ENCODE data around the gene SPDYE16. TPM values are rescaled to one million over a fixed set of nuclear protein-coding genes. Genes with fewer than 3 reads are reported as not detected.
A peak's percentile ranks its signal among the peaks of the same experiment; 100 is the strongest.
"Not testable (repeated sequence)": the region's sequence is repeated elsewhere in the genome, so short reads cannot be mapped to it uniquely, and the experiment has no call there.

Gene SPDYE16
- total RNA-seq, 2 experiments from 2014 or later, result 0.21 to 0.88 TPM

DNA sequence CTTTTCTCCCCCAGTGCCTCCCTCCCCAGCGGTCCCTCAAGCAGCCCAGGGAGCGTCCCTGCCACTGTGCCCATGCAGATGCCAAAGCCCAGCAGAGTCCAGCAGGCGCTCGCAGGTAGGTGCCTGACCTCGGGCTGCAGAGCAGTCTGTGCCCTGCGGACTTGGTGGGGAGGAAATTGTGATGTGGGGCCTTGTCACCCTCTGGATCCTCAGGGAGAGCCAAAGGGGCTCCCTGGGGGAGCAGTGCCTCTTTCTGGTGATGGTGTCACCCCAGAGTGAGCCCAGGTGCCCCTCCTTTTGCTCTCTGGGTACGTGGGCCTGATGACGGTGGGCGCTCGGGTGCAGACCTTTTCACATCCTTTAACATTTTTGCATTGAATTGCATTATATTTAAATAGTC lies 51.0 kb downstream of the SPDYE16 start:
- H2AFZ ChIP-seq (ENCODE audit: low read length); CTCF ChIA-PET (ENCODE audit: unreplicated experiment); POLR2A ChIA-PET; H4K20me1 ChIP-seq (ENCODE audit: insufficient read depth, low read length); H3K9me2 ChIP-seq (ENCODE audit: insufficient read depth, low read length); BruUV-seq (replicated peaks); H3K4me2 ChIP-seq (ENCODE audit: low read length); intact Hi-C loops (cut with micrococcal nuclease; ENCODE audit: unreplicated experiment); H3K4me1 ChIP-seq (ENCODE audit: insufficient read depth, low read length, poor library complexity, severe bottlenecking); H3K4me3 ChIP-seq (ENCODE audit: low read depth, low read length, poor library complexity, severe bottlenecking); H3K9me3 ChIP-seq (ENCODE audit: low read length); DNase-seq (ENCODE audit: low spot score); H3K36me3 ChIP-seq (ENCODE audit: insufficient read depth, low read length); H3K27ac ChIP-seq (ENCODE audit: low read depth, low read length, poor library complexity, severe bottlenecking); H3K79me2 ChIP-seq (ENCODE audit: insufficient read depth, low read depth, low read length): not testable (repeated sequence)

DNA sequence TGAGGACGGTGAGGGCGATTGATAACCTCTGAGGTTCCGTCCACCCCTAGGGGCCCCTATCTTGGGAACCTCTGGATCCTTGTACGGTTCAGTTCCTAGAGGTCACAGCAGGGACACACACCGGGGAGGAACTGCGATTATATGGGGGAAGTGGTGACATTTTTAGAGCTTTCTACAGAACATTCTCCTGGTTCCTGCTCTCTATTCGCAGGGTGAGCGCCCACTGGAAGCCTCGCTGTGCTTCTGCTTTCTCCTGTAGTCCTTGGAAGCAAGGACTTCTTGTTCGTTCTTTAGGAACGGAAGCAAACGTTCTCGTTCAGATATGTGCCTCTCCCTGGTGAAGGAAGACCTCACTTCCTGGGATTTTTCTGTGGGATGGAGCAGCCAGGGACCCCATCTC lies 55.1 kb downstream of the SPDYE16 start:
- BruUV-seq (replicated peaks); POLR2A ChIA-PET; H3K4me2 ChIP-seq (ENCODE audit: low read length); H3K79me2 ChIP-seq (ENCODE audit: insufficient read depth, low read depth, low read length); H2AFZ ChIP-seq (ENCODE audit: low read length); CTCF ChIA-PET (ENCODE audit: unreplicated experiment); H4K20me1 ChIP-seq (ENCODE audit: insufficient read depth, low read length); H3K36me3 ChIP-seq (ENCODE audit: insufficient read depth, low read length); DNase-seq (ENCODE audit: low spot score); H3K27ac ChIP-seq (ENCODE audit: low read depth, low read length, poor library complexity, severe bottlenecking); H3K9me3 ChIP-seq (ENCODE audit: low read length); H3K4me1 ChIP-seq (ENCODE audit: insufficient read depth, low read length, poor library complexity, severe bottlenecking); H3K9me2 ChIP-seq (ENCODE audit: insufficient read depth, low read length); H3K4me3 ChIP-seq (ENCODE audit: low read depth, low read length, poor library complexity, severe bottlenecking); intact Hi-C loops (cut with micrococcal nuclease; ENCODE audit: unreplicated experiment): not testable (repeated sequence)

DNA sequence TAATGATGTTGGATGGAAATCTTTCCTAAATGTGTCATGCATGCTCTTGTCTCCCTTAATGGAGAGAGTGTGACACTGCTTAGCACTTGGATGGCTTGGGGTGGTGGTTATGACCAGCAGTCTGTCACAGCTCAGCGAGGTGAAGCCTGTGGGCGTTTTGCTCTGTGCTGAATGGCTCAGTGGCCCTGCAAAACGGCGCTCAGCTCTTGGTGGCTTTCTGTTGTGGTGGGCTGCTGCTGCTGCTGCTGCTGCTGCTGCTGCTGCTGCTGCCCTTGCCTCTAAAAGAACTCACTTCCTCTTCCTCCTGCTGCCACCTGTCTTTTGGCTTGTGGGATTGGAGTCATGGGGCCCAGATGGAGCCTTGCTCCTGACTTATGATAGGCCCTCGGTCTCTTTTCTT lies 56.5 kb downstream of the SPDYE16 start:
- POLR2A ChIA-PET; H3K79me2 ChIP-seq (ENCODE audit: insufficient read depth, low read depth, low read length); H2AFZ ChIP-seq (ENCODE audit: low read length); intact Hi-C loops (cut with micrococcal nuclease; ENCODE audit: unreplicated experiment); H4K20me1 ChIP-seq (ENCODE audit: insufficient read depth, low read length); H3K9me2 ChIP-seq (ENCODE audit: insufficient read depth, low read length); H3K9me3 ChIP-seq (ENCODE audit: low read length); H3K4me1 ChIP-seq (ENCODE audit: insufficient read depth, low read length, poor library complexity, severe bottlenecking); H3K27ac ChIP-seq (ENCODE audit: low read depth, low read length, poor library complexity, severe bottlenecking); CTCF ChIA-PET (ENCODE audit: unreplicated experiment); H3K4me3 ChIP-seq (ENCODE audit: low read depth, low read length, poor library complexity, severe bottlenecking); H3K4me2 ChIP-seq (ENCODE audit: low read length); H3K36me3 ChIP-seq (ENCODE audit: insufficient read depth, low read length); BruUV-seq (replicated peaks); DNase-seq (ENCODE audit: low spot score): not testable (repeated sequence)

DNA sequence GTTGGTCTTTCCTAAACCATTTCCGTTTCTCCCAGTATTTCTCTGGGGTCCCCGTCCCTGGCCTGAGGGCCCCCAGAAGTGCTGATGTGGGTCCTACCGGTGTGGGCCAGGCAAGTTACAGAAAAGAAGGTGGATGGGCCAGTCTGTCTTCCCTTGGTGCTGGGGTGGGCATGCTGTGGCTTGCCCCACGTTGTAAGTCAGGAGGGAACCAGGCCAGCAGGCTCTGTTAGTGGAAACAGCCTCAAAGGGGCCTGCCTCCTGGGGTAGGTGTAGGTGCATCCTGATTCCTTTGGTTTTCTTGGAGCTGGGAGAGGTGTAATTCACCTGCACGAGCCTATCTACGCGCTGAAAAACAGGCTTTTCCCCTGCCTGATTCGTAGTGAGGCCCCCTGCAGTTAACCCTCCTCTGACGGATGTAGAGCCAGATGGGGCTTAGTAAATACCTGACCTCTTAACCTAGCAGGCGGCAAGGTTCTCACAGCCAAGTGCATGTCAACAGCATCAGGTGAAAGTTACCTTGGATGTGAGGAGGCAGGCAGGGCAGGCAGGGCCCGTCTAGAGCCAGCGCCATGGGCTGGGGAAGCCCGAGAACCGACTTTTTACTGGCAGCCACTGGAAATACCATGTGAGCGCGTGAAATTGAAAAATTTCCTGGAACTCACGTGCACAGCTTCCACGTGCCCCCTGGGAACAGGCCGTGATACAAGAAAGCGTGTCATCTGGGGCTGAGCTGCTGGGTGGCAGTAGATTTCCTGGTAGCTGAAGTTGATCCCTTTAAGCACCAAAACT lies 57.1 kb downstream of the SPDYE16 start:
- intact Hi-C loops (cut with micrococcal nuclease; ENCODE audit: unreplicated experiment); H3K27ac ChIP-seq (ENCODE audit: low read depth, low read length, poor library complexity, severe bottlenecking); POLR2A ChIA-PET; H3K4me1 ChIP-seq (ENCODE audit: insufficient read depth, low read length, poor library complexity, severe bottlenecking); H3K9me2 ChIP-seq (ENCODE audit: insufficient read depth, low read length); H2AFZ ChIP-seq (ENCODE audit: low read length); DNase-seq (ENCODE audit: low spot score); H3K4me3 ChIP-seq (ENCODE audit: low read depth, low read length, poor library complexity, severe bottlenecking); CTCF ChIA-PET (ENCODE audit: unreplicated experiment); H3K79me2 ChIP-seq (ENCODE audit: insufficient read depth, low read depth, low read length); H3K9me3 ChIP-seq (ENCODE audit: low read length); H3K4me2 ChIP-seq (ENCODE audit: low read length); H4K20me1 ChIP-seq (ENCODE audit: insufficient read depth, low read length); H3K36me3 ChIP-seq (ENCODE audit: insufficient read depth, low read length): not testable (repeated sequence)
- BruUV-seq (replicated peaks), result TSS peak; percentile 32

DNA sequence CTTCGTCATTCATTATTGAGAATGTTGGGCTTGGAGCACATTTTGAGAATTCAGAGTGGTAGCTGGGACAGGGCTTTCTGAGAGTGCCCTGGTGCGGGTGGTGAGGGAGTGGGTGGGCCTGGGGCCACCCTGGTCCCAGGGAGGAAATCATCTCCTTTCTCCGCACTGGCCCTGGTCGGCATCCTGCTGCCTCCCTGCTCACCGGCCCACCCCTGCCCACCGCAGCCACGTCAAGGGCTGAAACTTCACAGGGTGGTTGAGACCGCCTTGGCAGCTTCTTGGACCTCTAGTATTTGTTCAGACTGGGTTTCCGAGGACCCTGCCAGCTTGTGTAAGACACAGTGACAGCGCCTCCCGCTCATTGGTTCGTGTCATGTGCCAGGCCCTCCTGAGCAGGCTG lies 58.6 kb downstream of the SPDYE16 start:
- H3K9me2 ChIP-seq (ENCODE audit: insufficient read depth, low read length); BruUV-seq (replicated peaks); H3K36me3 ChIP-seq (ENCODE audit: insufficient read depth, low read length); POLR2A ChIA-PET; intact Hi-C loops (cut with micrococcal nuclease; ENCODE audit: unreplicated experiment); CTCF ChIA-PET (ENCODE audit: unreplicated experiment); DNase-seq (ENCODE audit: low spot score); H3K27ac ChIP-seq (ENCODE audit: low read depth, low read length, poor library complexity, severe bottlenecking); H3K4me1 ChIP-seq (ENCODE audit: insufficient read depth, low read length, poor library complexity, severe bottlenecking); H3K4me2 ChIP-seq (ENCODE audit: low read length); H4K20me1 ChIP-seq (ENCODE audit: insufficient read depth, low read length); H3K4me3 ChIP-seq (ENCODE audit: low read depth, low read length, poor library complexity, severe bottlenecking); H3K79me2 ChIP-seq (ENCODE audit: insufficient read depth, low read depth, low read length); H3K9me3 ChIP-seq (ENCODE audit: low read length); H2AFZ ChIP-seq (ENCODE audit: low read length): not testable (repeated sequence)

DNA sequence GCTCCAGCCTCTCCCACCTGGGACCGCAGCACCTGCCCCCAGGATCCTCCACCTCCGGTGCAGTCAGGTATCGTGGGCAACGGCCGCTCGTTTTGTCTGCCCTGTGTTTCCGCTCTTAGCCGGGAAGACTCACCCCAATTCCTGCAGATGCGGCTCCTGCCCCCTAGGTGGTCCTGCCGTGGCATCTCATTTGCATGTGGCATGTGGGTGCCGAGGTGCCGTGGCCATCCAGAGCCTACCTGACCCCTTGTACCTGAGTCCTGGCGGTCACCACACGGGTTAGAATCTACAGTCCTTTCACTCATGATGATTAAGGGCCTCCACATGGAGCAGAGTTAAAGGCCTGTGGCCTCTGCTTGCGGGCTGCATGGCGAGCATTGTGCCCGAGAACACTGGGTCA lies 60.0 kb downstream of the SPDYE16 start:
- H3K79me2 ChIP-seq (ENCODE audit: insufficient read depth, low read depth, low read length); H3K27ac ChIP-seq (ENCODE audit: low read depth, low read length, poor library complexity, severe bottlenecking); POLR2A ChIA-PET; CTCF ChIA-PET (ENCODE audit: unreplicated experiment); H3K4me2 ChIP-seq (ENCODE audit: low read length); H4K20me1 ChIP-seq (ENCODE audit: insufficient read depth, low read length); H3K4me1 ChIP-seq (ENCODE audit: insufficient read depth, low read length, poor library complexity, severe bottlenecking); H3K9me3 ChIP-seq (ENCODE audit: low read length); intact Hi-C loops (cut with micrococcal nuclease; ENCODE audit: unreplicated experiment); DNase-seq (ENCODE audit: low spot score); H2AFZ ChIP-seq (ENCODE audit: low read length); BruUV-seq (replicated peaks); H3K4me3 ChIP-seq (ENCODE audit: low read depth, low read length, poor library complexity, severe bottlenecking); H3K9me2 ChIP-seq (ENCODE audit: insufficient read depth, low read length); H3K36me3 ChIP-seq (ENCODE audit: insufficient read depth, low read length): not testable (repeated sequence)

DNA sequence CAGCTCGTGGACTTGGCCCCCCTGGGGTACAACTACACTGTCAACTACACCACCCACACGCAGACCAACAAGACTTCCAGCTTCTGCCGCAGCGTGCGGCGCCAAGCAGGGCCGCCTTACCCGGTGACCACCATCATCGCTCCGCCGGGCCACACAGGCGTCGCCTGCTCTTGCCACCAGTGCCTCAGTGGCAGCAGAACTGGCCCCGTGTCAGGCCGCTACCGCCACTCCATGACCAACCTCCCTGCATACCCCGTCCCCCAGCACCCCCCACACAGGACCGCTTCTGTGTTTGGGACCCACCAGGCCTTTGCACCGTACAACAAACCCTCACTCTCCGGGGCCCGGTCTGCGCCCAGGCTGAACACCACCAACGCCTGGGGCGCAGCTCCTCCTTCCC lies 60.4 kb downstream of the SPDYE16 start:
- H3K79me2 ChIP-seq (ENCODE audit: insufficient read depth, low read depth, low read length); BruUV-seq (replicated peaks); H2AFZ ChIP-seq (ENCODE audit: low read length); intact Hi-C loops (cut with micrococcal nuclease; ENCODE audit: unreplicated experiment); CTCF ChIA-PET (ENCODE audit: unreplicated experiment); H4K20me1 ChIP-seq (ENCODE audit: insufficient read depth, low read length); DNase-seq (ENCODE audit: low spot score); H3K36me3 ChIP-seq (ENCODE audit: insufficient read depth, low read length); H3K27ac ChIP-seq (ENCODE audit: low read depth, low read length, poor library complexity, severe bottlenecking); H3K9me2 ChIP-seq (ENCODE audit: insufficient read depth, low read length); POLR2A ChIA-PET; H3K4me1 ChIP-seq (ENCODE audit: insufficient read depth, low read length, poor library complexity, severe bottlenecking); H3K4me3 ChIP-seq (ENCODE audit: low read depth, low read length, poor library complexity, severe bottlenecking); H3K4me2 ChIP-seq (ENCODE audit: low read length); H3K9me3 ChIP-seq (ENCODE audit: low read length): not testable (repeated sequence)

Measured in OCI-LY7 (cell line).